K562 (cell line): ENCODE results near the gene SLAMF6. TPM values are rescaled to one million over a fixed set of nuclear protein-coding genes. Genes with fewer than 3 reads are reported as not detected.

Experiments
- BCLAF1 ChIP-seq, 2 experiments: fragments of 450-650 bp in 1 of 2; IDR thresholded peaks; 2 replicates each; pipeline ENCODE4 v1.6.1; 2011 to 2017; ENCODE audit warnings: low read depth in 2 of 2, antibody characterized with exemption in 1 of 2, borderline replicate concordance in 1 of 2, low read length in 1 of 2, mild to moderate bottlenecking in 1 of 2, mixed read lengths in 1 of 2; ENCODE audit not compliant: control insufficient read depth in 1 of 2
- BDP1 ChIP-seq: IDR thresholded peaks from 3 replicates; pipeline ENCODE4 v1.6.1; 2011; ENCODE audit not compliant: insufficient read length, insufficient read depth
- BHLHE40 ChIP-seq: IDR thresholded peaks from 2 replicates; pipeline ENCODE4 v1.6.1; 2011; ENCODE audit warnings: low read length, improper control_type of control experiment
- CREM ChIP-seq: IDR thresholded peaks from 2 replicates; pipeline ENCODE4 v1.6.1; 2014; ENCODE audit warnings: antibody characterized with exemption, low read depth
- ESRRB ChIP-seq: fragments of 250-450 bp; sonication (Bioruptor Pico); IDR thresholded peaks from 2 replicates; pipeline ENCODE4 v1.5.0; 2020; ENCODE audit warnings: mild to moderate bottlenecking, moderate library complexity, borderline replicate concordance
- EZH2 ChIP-seq: IDR thresholded peaks from 2 replicates; pipeline ENCODE4 v1.6.1; 2012; ENCODE audit warnings: low read depth, mild to moderate bottlenecking, inconsistent platforms, low read length, borderline replicate concordance
- FOXK2 ChIP-seq, 2 experiments: fragments of 450-650 bp; IDR thresholded peaks in 1 of 2; conservative IDR thresholded peaks in 1 of 2; 2 replicates each; pipeline ENCODE4 v1.6.1; 2016; ENCODE audit warnings: low read depth in 2 of 2, mild to moderate bottlenecking in 1 of 2
- MEF2D ChIP-seq: conservative IDR thresholded peaks from 2 replicates; pipeline ENCODE4 v1.6.1; 2016; ENCODE audit warnings: low read depth, missing genetic modification characterization, missing compliant biosample characterization
- MLLT1 ChIP-seq, 2 experiments: fragments of 450-650 bp; IDR thresholded peaks; 2 replicates each; pipeline ENCODE4 v1.6.1; 2016
- RBM22 ChIP-seq: fragments of 200-400 bp; formaldehyde crosslinking; IDR thresholded peaks from 2 replicates; pipeline ENCODE4 v1.6.1; 2018; ENCODE audit warnings: low read length, low read depth; ENCODE audit not compliant: poor library complexity, severe bottlenecking
- SIX5 ChIP-seq, 2 experiments: IDR thresholded peaks; 2 replicates each; pipeline ENCODE4 v1.6.1; 2011; ENCODE audit warnings: low read length in 2 of 2, borderline replicate concordance in 1 of 2, low read depth in 1 of 2, mild to moderate bottlenecking in 1 of 2, moderate library complexity in 1 of 2; ENCODE audit not compliant: insufficient read depth in 1 of 2
- SMARCA5 ChIP-seq: fragments of 450-650 bp; IDR thresholded peaks from 2 replicates; pipeline ENCODE4 v1.6.1; 2016
- SMARCC2 ChIP-seq: fragments of 450-650 bp; IDR thresholded peaks from 2 replicates; pipeline ENCODE4 v1.6.1; 2017; ENCODE audit warnings: antibody characterized with exemption, moderate library complexity, mild to moderate bottlenecking, low read depth
- TFE3 ChIP-seq: fragments of 450-650 bp; formaldehyde crosslinking; IDR thresholded peaks from 2 replicates; pipeline ENCODE4 v1.4.0; 2020; ENCODE audit warnings: mild to moderate bottlenecking, mixed read lengths
- ZNF445 ChIP-seq: fragments of 250-450 bp; sonication (Bioruptor Pico); IDR thresholded peaks from 2 replicates; pipeline ENCODE4 v1.4.0; 2020; ENCODE audit warnings: low read depth, mild to moderate bottlenecking, moderate library complexity
- ZNF79 ChIP-seq: fragments of 250-450 bp; sonication (Bioruptor Pico); IDR thresholded peaks from 2 replicates; pipeline ENCODE4 v1.4.0; 2020; ENCODE audit warnings: low read depth, mild to moderate bottlenecking, moderate library complexity
- ZSCAN32 ChIP-seq: fragments of 450-650 bp; formaldehyde crosslinking; IDR thresholded peaks from 2 replicates; pipeline ENCODE4 v1.4.0; 2020; ENCODE audit warnings: mild to moderate bottlenecking, moderate library complexity
- polyA plus RNA-seq, 8 experiments: library from polyadenylated mRNA; depleted of rRNA in 4 of 8; stranded (reverse) in 5 of 8; unstranded in 3 of 8; fragments of >200 nt; fragmentation: Nextera tagmentation in 2 of 8; fragmentation: Illumina TruSeq in 1 of 8; extraction: Ambion mirVana in 2 of 8; extraction: Trizol in 1 of 8; gene quantifications; 2 replicates each; pipeline versions ENCODE4 v1.2.1 to v1.2.3, GENCODE V29; 2011 to 2014; ENCODE audit warnings: inconsistent platforms in 1 of 8, missing spikeins in 1 of 8
- total RNA-seq, 7 experiments: library from RNA; depleted of rRNA in 6 of 7; stranded (reverse); fragments of >200 nt in 6 of 7; fragmentation: Illumina TruSeq in 2 of 7; extraction: Trizol in 2 of 7; gene quantifications; 2 replicates each; pipeline versions ENCODE4 v1.2.1 to v1.2.3, GENCODE V29; 2011 to 2021; ENCODE audit warnings: low replicate concordance in 1 of 7
- TF ChIP-seq, protein P1 (sequence below): fragments of 150-350 bp; conservative IDR thresholded peaks from 2 replicates; pipeline ENCODE4 v1.6.1; 2014; ENCODE audit warnings: low read length

Gene SLAMF6
- total and polyA plus RNA-seq, 9 of the 15 experiments (the other 6 are each of a cell fraction or from before 2014, with no cell fraction given): 0.56 to 4.8 (median 1.1) TPM

DNA sequence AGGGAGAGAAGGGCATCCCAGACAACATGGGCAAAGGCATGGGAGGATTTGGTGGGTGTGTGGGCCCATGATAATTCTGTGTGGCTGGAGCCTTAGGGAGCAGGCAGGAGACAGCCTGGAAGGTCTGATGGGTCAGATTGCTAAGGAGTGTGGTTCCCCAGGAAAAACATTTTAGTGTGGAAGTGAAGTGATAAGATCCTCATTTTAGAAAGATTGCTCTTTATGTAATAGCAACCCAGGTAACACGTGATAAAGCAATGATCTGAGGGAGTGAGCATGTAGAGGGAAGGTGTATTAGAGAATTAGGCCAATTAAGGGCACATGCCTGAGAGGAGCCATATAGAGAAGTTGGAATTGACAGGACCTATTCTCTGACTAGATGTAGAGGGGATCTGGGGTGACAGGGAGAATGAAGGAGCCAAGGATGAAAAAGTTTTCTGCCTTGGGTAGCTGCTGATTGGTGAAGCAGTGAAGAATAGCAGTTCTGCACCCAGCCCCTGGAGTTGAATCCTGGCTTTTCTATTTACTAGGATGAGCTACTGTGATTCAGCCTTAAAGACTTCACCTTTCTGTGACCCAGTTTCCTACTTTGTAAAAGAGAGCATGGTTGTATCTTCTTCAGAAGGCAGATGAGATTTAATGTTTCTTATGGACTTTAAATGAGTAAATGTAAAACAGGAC lies 18.7 kb upstream of the SLAMF6 start (continued):
- TF ChIP-seq, protein P1, sequence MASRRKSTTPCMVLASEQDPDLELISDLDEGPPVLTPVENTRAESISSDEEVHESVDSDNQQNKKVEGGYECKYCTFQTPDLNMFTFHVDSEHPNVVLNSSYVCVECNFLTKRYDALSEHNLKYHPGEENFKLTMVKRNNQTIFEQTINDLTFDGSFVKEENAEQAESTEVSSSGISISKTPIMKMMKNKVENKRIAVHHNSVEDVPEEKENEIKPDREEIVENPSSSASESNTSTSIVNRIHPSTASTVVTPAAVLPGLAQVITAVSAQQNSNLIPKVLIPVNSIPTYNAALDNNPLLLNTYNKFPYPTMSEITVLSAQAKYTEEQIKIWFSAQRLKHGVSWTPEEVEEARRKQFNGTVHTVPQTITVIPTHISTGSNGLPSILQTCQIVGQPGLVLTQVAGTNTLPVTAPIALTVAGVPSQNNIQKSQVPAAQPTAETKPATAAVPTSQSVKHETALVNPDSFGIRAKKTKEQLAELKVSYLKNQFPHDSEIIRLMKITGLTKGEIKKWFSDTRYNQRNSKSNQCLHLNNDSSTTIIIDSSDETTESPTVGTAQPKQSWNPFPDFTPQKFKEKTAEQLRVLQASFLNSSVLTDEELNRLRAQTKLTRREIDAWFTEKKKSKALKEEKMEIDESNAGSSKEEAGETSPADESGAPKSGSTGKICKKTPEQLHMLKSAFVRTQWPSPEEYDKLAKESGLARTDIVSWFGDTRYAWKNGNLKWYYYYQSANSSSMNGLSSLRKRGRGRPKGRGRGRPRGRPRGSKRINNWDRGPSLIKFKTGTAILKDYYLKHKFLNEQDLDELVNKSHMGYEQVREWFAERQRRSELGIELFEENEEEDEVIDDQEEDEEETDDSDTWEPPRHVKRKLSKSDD: no peak
- 0 out of 2 replicates have a peak, but pooled peaks have one; percentile 53 for TF ChIP-seq MEF2D (tag)
- no peak for TF ChIP-seq SMARCC2
- no peak for TF ChIP-seq FOXK2 (conservative IDR thresholded peaks at IDR 0.05 in 1 of 2, IDR thresholded peaks at IDR 0.05 in 1 of 2; ENCODE audit: low read depth in 2 of 2)
- no peak for TF ChIP-seq EZH2
- TF ChIP-seq MLLT1 (IDR thresholded peaks at IDR 0.05): no peak
- peak; percentile 43; the same call in 1 of the 2 replicates for TF ChIP-seq BHLHE40
- TF ChIP-seq ZNF445: no peak
- TF ChIP-seq SMARCA5: no peak
- TF ChIP-seq BCLAF1 (IDR thresholded peaks at IDR 0.05; ENCODE audit: borderline replicate concordance in 1 of 2, control insufficient read depth in 1 of 2, low read depth in 2 of 2, low read length in 1 of 2): no peak
- no peak for TF ChIP-seq CREM
- TF ChIP-seq RBM22: no peak
- TF ChIP-seq ZSCAN32 (CRISPR knock-in tag): no peak
- TF ChIP-seq ZNF79 (CRISPR knock-in tag): no peak
- TF ChIP-seq SIX5 (IDR thresholded peaks at IDR 0.05; ENCODE audit: borderline replicate concordance in 1 of 2, insufficient read depth in 1 of 2, low read depth in 1 of 2, low read length in 2 of 2): no peak
- TF ChIP-seq ESRRB: no peak
- TF ChIP-seq TFE3: no peak
- TF ChIP-seq BDP1: no peak
